ENCODE results near the gene SLC24A3.

DNA sequence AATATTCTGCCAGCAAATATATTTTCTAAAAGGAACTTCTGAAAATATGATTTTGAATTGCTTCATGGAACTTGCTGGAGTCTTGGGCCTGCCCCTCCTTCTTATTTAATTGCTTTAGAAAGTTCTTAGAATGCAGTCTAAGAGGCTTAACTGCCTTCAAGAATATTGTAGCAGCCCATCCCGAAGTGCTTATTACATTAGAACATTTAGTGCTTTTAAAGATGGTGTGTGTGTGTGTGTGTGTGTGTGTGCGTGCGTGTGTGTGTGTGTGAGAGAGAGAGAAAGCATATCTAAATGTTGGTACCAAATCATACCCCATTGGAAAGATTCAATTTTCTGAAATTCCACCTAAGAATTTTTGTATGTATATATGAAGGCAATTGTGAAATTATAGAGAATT, 193.5 kb downstream of the SLC24A3 start:
- TF ChIP-seq, protein P1, sequence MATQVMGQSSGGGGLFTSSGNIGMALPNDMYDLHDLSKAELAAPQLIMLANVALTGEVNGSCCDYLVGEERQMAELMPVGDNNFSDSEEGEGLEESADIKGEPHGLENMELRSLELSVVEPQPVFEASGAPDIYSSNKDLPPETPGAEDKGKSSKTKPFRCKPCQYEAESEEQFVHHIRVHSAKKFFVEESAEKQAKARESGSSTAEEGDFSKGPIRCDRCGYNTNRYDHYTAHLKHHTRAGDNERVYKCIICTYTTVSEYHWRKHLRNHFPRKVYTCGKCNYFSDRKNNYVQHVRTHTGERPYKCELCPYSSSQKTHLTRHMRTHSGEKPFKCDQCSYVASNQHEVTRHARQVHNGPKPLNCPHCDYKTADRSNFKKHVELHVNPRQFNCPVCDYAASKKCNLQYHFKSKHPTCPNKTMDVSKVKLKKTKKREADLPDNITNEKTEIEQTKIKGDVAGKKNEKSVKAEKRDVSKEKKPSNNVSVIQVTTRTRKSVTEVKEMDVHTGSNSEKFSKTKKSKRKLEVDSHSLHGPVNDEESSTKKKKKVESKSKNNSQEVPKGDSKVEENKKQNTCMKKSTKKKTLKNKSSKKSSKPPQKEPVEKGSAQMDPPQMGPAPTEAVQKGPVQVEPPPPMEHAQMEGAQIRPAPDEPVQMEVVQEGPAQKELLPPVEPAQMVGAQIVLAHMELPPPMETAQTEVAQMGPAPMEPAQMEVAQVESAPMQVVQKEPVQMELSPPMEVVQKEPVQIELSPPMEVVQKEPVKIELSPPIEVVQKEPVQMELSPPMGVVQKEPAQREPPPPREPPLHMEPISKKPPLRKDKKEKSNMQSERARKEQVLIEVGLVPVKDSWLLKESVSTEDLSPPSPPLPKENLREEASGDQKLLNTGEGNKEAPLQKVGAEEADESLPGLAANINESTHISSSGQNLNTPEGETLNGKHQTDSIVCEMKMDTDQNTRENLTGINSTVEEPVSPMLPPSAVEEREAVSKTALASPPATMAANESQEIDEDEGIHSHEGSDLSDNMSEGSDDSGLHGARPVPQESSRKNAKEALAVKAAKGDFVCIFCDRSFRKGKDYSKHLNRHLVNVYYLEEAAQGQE (tag by site-specific recombination; IDR thresholded peaks at IDR 0.05), result no peak
- TF ChIP-seq TCF7L2 (IDR thresholded peaks at IDR 0.05; ENCODE audit: borderline replicate concordance, low read depth, low read length), result no peak
- TF ChIP-seq, protein P2, sequence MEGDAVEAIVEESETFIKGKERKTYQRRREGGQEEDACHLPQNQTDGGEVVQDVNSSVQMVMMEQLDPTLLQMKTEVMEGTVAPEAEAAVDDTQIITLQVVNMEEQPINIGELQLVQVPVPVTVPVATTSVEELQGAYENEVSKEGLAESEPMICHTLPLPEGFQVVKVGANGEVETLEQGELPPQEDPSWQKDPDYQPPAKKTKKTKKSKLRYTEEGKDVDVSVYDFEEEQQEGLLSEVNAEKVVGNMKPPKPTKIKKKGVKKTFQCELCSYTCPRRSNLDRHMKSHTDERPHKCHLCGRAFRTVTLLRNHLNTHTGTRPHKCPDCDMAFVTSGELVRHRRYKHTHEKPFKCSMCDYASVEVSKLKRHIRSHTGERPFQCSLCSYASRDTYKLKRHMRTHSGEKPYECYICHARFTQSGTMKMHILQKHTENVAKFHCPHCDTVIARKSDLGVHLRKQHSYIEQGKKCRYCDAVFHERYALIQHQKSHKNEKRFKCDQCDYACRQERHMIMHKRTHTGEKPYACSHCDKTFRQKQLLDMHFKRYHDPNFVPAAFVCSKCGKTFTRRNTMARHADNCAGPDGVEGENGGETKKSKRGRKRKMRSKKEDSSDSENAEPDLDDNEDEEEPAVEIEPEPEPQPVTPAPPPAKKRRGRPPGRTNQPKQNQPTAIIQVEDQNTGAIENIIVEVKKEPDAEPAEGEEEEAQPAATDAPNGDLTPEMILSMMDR (tag by site-specific recombination; IDR thresholded peaks at IDR 0.05), result no peak
- TF ChIP-seq ZNF501 (tag by site-specific recombination; IDR thresholded peaks at IDR 0.05), result no peak
- TF ChIP-seq ZNF555 (tag by site-specific recombination; conservative IDR thresholded peaks at IDR 0.05), result no peak
- no peak for TF ChIP-seq ZNF114 (tag by site-specific recombination; IDR thresholded peaks at IDR 0.05)
- TF ChIP-seq ZNF132 (tag by site-specific recombination; IDR thresholded peaks at IDR 0.05; ENCODE audit: borderline replicate concordance), result no peak
